Measurements from ENCODE around the gene SRRD.

- TF ChIP-seq CTCF (IDR thresholded peaks at IDR 0.05; ENCODE audit: control extremely low read depth in 1 of 3, insufficient read depth in 1 of 3, low read depth in 1 of 3, low read length in 3 of 3) (no peak), NRF1 (IDR thresholded peaks at IDR 0.05; ENCODE audit: low read depth, low read length) (no peak), POLR2AphosphoS5 (IDR thresholded peaks at IDR 0.05; ENCODE audit: low read depth, low read length) (no peak), EZH2 (IDR thresholded peaks at IDR 0.05; ENCODE audit: low read depth, low read length, severe bottlenecking) (no peak), RAD21 (IDR thresholded peaks at IDR 0.05 in 1 of 2, conservative IDR thresholded peaks at IDR 0.05 in 1 of 2; ENCODE audit: low read depth in 2 of 2, low read length in 2 of 2) (no peak), EGR1 (IDR thresholded peaks at IDR 0.05; ENCODE audit: borderline replicate concordance, low read depth, low read length) (no peak), YY1 (IDR thresholded peaks at IDR 0.05; ENCODE audit: low read depth, low read length) (no peak), GTF2F1 (IDR thresholded peaks at IDR 0.05; ENCODE audit: borderline replicate concordance, low read depth, low read length) (no peak), KDM5A (IDR thresholded peaks at IDR 0.05; ENCODE audit: low read length) (no peak), SAP30 (IDR thresholded peaks at IDR 0.05; ENCODE audit: insufficient read depth, insufficient replicate concordance, low read length) (no peak)
Measured at GRCh38 chr22:26534874-26535602, 51.4 kb downstream of the SRRD start.
